Inflammatory macrophage treated with lipopolysaccharide for 1 hour (primary cell): ENCODE results near the gene NPM1.
"Not testable (repeated sequence)": the region's sequence is repeated elsewhere in the genome, so short reads cannot be mapped to it uniquely, and the experiment has no call there.

ENCODE experiments used
- DNase-seq, 2 donors: peaks; one replicate each; pipeline ENCODE4 v3.0.0-alpha.2; 2020 to 2022

NPM1 gene

DNA sequence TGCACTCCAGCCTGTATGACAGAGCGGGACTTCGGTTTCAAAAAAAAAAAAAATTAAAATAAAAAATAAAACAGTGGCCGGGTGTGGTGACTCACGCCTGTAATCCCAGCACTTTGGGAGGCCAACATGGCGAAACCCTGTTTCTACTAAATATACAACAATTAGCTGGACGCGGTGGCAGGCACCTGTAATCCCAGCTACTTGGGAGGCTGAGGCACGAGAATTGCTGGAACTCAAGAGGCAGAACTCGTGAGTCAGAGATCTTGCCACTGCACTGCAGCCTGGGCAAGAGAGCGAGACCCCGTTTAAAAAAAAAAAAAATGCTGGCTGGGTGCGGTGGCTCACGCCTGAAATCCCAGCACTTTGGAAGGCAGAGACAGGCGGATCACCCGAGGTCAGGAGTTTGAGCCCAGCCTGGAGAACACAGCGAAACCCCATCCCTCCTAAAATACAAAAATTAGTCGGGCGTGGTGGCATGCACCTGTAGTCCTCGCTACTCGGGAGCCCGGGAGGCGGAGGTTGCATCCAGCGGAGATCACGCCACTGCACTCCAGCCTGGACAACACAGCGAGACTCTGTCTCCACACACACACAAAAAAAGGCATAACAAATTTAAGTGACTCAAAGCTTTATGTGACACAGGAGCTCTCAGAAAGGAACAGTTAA is 1.5 kb upstream of the NPM1 start:
- no peak for DNase-seq

DNA sequence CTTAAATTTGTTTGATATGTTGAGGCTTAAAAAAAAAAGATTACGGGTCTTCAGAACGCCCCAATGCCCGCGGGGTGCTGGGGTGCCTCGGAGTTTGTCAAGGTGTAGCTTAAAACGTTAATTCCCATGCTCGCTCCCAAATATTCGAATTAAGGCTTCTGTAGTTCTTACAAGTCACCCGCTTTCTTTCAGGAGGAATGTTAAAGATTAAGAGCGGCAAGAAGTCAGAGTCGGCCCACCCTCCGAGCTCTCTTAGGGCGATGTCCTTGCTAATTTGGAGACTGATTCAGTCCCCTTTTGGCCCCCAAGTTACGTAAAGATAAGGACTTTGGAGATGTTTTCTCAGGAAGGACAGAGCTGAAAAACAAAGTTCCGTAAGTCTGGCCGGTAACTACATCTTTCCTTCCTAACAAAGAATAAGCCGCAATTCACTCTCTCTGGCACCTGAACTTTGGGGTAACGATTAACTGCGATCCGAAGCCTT is 746 bp upstream of the NPM1 start:
- DNase-seq = peak in 1 of 2 donors; percentile 25

DNA sequence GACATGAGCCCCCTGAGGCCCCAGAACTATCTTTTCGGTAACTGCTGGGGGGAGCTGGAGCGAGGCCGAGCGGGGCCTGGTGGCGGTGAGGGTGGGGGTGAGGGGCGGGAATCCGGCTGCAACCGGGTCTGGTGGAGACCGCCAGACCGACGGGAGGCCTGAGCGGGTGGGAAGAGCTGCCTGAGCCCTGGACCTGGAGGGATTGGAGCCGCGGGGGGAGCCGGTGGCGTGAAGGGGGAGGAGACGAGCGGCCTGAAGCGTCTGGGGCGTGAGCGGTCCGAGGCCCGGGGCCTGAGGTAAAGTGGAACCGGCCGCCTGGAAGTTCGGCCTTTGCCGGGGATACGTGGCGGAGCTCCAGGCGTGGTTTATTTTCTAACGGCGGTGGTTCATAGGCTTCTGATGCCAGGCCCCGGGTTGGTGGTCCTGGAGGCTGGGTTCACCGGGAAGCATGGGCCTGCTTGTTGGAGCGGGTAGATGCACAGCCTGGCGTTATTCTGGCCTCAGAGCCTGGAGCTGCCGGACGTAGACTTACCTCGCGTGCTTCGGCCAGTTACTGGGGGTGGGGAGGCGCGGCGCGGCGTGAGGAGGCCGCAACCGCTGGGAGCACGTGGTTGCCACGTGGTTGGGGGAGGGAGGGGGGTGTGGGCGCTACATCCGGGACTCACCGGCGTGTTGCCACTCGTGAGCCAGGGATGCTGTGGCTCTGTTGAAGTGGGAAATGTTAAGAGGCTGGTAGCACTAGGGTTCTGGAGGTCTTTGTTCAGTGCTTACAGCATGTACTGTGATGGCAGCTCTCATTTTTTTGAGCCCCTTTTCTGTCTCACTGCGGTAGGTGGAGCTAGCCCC is 544 bp downstream of the NPM1 start:
- DNase-seq = peak; percentile 65 to 76

DNA sequence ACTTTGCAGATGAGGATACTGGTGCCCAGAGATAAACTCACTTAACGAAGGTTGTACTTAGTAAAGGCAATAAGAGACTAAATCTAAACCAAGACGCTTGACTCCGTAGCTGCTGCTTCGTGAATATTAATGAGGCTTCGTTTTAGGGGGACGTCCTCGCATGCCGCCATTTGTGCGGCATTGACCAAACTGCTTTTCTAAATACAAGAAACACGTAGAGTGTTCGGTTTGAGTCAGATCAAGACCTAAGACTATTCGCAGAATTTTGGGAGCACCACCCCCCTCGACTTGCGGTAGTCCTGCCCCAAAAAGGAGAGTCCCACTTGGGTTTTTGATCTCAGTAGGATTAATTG is 1.1 kb downstream of the NPM1 start:
- no peak for DNase-seq

DNA sequence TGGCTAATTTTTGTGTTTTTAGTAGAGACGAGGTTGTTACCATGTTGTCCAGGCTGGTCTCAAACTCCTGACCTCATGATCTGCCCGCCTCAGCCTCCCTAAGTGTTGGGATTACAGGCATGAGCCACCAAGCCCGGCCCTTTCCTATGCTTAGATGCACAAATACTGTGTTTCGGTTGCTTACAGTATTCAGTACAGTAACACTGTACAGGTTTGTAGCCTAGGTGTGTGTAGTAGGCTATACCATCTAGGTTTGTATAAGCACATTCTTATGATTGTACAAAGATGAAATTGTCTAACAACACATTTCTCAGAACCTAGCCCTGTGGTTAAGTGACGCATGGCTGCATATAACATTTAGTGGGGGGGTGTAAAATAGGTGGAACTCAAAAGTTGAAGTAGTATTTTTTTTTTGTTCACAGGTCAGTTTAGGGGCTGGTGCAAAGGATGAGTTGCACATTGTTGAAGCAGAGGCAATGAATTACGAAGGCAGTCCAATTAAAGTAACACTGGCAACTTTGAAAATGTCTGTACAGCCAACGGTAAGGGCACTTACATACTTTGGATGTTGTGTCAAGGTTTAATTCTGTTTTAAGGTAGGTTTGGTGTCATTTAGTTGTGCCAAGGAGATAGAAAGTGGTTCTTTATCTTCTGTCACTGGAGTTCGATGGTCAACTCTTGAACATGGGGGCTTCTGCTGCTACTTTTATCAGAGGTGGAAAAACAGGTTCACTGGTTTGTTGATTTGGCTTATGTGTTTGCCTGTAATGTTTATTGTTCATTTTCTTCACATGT is 3.4 kb downstream of the NPM1 start:
- no peak for DNase-seq

DNA sequence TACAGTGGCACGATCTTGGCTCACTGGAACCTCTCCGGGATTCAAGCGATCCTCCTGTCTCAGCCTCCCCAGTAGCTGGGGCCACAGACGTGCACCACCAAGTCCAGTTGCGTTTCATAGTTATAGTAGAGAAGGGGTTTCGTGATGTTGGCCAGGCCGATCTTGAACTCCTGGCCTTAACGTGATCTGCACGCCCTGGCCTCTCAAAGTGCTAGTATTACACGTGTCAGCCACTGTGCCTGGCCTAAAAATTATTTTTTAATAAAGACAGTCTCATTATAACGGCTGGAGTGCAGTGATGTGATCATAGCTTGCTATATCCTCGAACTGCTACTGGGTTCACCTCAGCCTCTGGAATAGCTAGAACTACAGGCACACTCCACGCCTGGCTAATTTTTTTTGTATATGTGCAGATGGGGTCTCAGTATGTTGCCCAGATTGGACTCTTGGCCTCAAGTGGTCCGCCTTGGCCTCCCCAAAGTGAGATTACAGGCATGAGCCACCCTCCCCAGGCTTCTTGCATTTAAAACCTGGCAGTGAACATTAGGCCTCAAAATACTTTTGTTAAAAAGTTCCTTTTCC is 4.4 kb downstream of the NPM1 start:
- no peak for DNase-seq

DNA sequence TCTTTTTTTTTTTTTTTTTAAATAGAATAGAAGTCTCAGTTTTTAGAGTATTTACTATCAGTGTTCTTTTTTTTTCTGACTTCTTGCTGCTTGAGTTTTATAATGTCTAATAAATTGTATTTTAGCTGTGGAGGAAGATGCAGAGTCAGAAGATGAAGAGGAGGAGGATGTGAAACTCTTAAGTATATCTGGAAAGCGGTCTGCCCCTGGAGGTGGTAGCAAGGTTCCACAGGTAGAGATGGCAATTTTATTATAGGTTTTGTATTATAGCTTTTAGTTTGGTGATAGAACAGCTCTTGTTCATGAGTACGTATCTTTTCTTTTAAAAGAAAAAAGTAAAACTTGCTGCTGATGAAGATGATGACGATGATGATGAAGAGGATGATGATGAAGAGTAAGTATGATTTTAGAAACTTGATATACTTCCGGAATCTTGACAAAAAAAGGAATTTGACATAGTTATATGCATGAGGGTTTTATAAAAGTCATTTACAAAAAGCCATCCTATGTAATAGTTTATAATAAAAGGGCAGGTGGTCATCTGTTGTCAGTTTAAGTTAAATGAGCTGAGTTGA is 5.0 kb downstream of the NPM1 start:
- no peak for DNase-seq

DNA sequence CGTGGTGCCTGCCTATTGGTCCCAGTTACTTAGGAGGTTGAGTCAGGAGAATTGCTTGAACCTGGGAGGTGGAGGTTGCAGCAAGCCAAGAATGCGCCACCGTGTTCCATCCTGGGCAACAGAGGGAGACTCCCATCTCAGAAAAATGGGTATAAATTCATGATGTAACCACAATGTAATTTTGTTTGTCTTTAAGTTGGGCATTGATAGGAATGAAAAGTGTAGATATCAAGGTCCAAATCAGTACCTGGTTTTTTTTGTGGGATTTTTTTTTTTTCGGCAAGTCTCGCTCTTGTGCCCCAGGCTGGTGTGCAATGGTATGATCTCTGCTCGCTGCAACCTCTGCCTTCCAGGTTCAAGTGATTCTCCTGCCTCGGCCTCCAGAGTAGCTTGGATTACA is 7.4 kb downstream of the NPM1 start:
- DNase-seq = no peak

DNA sequence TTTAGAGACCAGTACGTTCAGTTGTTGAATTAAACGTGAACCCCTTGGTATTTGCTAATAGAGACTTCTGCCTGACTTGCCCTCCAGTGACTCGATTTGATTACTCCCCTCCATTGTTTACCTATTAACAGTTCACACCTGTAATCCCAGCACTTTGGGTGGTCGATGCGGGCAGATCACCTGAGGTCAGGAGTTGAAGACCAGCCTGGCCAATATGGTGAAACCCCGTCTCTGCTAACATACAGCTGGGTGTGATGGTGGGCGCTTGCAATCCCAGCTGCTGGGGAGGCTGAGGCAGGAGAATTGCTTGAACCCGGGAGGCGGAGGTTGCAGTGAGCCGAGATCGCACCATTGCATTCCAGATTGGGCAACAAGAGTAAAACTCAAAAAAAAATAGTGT is 8.9 kb downstream of the NPM1 start:
- not testable (repeated sequence) for DNase-seq

DNA sequence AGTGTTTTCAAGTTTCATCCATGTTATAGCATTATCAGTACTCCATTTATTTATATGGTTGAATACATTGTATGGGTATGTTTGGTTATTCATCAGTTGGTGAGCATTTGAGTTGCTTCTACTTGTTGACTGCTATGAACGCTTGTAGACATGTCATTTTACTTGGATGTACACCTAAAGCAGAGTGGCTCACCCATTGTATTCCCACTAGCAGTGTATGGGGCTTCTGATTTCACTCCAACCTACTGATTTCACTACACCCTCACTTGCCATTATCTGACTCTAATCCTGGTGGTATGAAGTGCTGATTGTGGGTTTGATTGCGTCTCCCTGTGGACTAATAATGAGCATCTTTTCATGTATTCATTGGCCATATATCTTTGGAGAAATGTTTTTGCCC is 9.5 kb downstream of the NPM1 start:
- DNase-seq = no peak

DNA sequence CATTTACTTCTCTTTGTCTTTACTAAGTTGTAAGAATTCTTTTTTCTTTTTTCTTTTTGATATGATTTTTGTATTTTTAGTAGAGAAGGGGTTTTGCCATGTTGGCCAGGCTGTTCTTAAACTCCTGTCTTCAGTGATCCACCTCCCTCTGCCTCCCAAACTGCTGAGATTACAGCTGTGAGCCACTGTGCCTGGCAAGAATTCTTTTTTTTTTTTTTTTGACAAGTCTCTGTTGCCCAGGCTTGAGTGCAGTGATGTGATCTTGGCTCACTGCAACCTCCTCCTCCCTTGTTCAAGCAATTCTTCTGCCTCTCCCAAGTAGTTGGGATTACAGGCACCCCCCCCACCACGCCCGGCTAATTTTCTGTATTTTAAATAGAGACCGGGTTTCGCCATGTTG is 9.9 kb downstream of the NPM1 start:
- no peak for DNase-seq

DNA sequence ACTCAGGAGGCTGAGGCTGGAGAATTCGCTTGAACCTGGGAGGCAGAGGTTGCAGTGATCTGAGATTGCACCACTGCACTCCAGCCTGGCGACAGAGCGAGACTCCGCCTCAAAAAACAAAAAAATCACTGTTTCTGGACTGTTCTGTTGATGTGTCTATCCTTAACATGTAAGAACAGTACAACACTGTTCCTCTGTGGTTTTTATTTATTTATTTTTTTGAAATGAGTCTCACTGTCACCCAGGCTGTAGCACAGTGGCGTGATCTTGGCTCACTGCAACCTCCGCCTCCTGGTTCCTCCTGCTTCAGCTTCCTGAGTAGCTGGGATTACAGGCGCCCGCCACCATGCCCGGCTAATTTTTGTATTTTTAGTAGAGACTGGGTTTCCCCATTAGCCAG is 11.0 kb downstream of the NPM1 start:
- not testable (repeated sequence) for DNase-seq

DNA sequence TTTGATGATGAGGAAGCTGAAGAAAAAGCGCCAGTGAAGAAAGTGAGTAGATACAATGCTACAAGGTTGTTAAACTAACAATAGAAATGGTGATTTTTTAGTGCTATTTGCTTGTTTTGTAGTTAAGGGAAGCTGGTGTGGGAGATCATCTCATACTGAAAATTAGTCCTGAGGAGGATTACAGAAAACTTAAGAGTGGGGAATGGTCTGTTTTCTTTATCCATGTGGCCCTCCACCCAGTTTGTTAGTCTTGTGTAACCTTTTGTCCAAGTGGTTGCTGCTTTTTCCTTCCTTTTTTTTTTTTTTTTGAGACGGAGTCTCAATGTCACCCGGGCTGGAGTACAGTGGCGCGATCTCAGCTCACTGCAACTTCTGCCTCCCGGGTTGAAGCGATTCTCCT is 12.5 kb downstream of the NPM1 start:
- no peak for DNase-seq

DNA sequence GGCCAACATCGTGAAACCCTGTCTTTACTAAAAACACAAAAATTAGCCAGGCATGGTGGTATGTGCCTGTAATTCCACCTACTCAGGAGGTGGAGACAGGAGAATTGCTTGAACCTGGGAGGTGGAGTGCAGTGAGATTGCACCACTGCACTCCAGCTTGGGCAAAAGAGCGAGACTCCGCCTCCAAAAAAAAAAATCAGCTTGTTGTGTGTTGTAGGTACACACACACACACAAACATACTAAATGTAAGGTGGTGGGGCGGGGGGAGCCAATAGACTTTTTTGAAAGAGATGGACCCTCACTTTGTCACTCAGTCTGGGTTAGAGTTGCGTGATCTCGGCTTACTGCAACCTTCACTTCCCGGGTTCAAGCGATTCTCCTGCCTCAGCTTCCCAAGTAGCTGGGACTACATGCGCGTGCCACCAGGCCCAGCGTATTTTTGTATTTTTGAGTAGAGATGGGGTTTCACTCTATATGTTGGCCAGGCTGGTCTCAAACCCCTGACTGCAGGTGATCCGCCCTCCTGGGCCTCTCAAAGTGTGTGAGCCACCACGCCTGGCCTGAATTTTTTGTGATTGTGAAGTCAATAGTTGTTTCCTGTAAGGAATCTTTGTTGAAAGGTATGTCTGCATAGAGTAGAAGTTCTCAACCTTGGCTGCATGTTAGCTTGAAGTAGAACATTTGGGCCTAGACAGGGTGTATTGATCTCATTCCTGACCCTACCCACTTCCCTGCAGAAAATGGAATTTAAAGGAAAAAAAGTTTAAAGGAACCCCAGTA is 13.7 kb downstream of the NPM1 start:
- no peak for DNase-seq

DNA sequence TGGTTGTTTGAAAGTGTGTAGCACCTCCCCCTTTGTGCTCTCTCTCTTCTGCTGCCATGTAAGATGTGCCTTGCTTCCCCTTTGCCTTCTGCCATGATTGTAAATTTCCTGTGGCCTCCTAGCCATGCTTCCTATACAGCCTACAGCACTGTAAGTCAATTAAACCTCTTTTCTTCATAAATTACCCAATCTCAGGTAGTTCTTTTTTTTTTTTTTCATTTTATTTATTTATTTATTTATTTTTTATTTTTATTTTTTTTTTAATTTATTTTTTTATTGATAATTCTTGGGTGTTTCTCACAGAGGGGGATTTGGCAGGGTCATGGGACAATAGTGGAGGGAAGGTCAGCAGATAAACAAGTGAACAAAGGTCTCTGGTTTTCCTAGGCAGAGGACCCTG is 15.1 kb downstream of the NPM1 start:
- not testable (repeated sequence) for DNase-seq

DNA sequence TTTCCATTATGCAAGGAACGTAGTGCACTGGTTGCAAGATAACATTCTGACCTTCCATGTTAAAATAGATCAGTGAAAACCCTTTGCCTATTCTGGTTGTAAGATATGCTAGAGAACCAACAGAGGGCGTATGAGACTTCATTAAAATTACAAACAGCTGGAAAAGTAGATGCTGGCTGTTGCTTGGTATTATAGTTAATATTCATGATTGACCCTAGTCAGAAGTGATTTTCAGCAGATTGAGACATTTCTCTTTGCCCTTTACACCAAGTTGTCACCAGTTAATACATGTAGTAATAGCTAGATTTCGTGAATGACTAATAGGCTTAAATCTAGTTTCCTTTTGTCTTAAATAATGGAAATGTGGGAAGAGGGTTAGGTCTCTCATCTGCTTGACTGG is 18.0 kb downstream of the NPM1 start:
- no peak for DNase-seq

DNA sequence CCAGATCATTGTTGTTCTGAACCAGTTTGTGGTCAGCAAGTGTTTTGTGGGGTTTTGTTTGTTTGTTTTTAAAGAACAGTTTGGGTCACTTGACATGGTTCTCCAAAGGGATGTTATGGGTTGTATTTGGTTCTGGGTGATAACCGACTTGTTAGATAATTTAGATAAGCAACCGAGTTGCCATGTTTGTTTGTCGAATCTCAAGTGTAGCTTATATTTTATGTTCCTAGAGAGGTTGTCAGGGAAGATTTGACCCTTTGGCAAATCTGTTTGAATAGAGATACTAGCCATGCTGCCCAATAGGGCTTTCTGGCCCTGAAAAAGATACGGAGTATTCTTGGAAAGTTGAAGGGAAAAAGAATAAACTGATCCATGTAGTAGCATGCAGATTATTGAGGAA is 19.6 kb downstream of the NPM1 start:
- no peak for DNase-seq

DNA sequence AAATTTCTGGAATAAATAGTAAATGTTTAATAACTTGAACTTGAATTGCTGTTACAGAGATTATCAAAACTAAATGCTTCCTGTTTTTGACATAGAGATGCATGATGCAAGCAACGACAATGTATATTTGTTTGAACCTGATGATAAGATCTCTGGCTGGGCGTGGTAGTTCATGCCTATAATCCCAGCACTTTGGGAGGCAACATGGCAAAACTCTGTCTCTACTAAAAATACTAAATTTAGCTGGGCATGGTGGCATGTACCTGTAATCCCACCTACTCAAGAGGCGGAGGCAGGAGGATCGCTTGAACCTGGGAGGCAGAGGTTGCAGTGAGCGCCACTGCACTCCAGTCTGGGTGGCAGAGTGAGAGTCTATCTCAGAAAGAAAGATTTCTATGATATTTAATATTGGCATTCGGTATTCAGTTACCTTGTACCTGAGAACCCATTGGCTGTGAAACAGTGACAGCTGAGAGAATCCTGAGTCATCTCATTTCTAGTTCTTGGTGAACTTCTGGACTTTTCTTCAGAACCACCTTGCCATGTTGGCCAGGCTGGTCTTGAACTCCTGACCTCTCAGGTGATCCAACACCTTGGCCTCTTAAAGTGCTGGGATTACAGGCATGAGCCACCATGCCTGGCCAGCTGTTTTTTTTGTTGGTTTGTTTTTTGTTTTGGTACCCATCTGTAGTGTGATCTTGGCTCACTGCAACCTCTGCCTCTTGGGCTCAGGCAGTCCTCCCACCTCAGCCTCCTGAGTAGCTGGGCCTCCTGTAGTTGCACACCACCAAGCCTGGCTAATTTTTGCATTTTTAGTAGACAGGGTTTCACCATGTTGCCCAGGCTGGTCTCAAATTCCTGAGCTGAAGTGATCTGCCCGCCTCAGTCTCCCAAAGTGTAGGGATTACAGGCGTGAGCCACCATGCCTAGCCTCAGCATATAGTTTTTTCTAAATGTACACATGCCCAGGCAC is 21.8 kb downstream of the NPM1 start:
- no peak for DNase-seq

DNA sequence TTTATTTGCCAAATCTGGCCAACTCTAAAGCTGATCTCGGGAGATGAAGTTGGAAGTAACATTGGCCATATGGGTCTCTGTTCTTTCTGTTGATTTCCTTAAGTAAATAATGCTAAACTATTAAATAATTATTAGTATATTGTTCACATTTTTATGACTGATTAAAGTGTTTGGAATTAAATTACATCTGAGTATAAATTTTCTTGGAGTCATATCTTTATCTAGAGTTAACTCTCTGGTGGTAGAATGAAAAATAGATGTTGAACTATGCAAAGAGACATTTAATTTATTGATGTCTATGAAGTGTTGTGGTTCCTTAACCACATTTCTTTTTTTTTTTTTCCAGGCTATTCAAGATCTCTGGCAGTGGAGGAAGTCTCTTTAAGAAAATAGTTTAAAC is 22.5 kb downstream of the NPM1 start:
- DNase-seq = no peak

DNA sequence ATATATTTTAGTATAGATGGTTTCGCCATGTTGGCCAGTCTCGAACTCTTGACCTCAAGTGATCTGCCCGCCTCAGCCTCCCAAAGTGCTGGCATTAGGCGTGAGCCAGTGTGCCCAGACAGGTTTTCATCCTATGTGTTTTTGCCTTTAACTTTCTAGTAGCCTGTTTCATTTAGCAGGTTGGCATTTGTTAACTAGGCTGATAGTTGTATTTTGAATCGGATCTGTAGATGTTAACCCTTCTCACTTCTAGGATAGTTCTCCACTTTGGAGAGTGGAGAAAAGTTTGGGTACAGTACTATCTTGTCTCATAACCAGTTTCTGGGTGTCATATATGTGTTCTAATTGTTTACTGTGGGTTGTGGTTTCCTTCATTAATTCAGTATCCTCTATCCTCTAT is 24.5 kb downstream of the NPM1 start:
- DNase-seq = no peak
